OCI-LY7 (cell line): ENCODE results near the gene NEUROD2.

ENCODE experiments used
- EZH2phosphoT487 ChIP-seq: fragments of 200-600 bp; sonication (generic); IDR thresholded peaks from 2 replicates; pipeline ENCODE4 v1.6.1; 2018; ENCODE audit warnings: low read depth, borderline replicate concordance, mild to moderate bottlenecking, mixed run types, antibody characterized with exemption, low read length, moderate library complexity, mixed read lengths
- TF ChIP-seq, protein P1 (sequence below): fragments of 200-600 bp; sonication (generic); conservative IDR thresholded peaks from 2 replicates; pipeline ENCODE4 v1.5.1; 2014; ENCODE audit warnings: mild to moderate bottlenecking, antibody characterized with exemption, low read length, moderate library complexity, mixed read lengths

DNA sequence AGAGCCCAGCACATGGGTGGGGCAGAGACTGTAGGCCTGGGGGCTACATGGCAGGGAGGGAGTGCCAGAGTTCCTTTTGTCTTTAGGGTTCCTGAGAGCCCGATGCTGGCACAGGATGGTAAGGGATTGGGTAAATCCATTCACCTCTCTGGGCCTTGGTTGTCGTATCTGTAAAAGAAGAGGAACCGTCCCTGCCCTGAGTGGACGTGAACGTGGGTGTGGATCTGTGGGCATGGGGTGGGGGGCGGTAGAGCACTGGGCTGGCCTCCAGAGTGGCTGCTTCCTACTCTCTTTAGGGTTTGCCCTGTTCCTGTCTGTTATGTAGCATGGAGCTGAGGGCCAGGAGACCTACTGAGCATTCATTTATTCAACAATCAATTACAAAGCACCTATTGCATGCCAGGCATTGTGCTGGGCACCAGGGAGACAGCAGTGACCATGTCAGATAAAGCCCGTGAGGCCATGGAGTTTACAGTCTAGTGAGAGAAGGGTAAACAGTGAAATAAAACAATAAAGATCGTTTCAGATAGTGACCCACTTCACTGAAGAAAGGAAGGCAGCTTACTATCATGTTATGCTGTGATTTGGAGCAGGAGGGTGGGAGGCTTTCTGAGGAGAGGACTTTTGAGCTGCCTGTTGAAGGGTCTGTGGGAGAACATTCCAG lies 44.3 kb upstream of the NEUROD2 start:
- TF ChIP-seq, protein P1, sequence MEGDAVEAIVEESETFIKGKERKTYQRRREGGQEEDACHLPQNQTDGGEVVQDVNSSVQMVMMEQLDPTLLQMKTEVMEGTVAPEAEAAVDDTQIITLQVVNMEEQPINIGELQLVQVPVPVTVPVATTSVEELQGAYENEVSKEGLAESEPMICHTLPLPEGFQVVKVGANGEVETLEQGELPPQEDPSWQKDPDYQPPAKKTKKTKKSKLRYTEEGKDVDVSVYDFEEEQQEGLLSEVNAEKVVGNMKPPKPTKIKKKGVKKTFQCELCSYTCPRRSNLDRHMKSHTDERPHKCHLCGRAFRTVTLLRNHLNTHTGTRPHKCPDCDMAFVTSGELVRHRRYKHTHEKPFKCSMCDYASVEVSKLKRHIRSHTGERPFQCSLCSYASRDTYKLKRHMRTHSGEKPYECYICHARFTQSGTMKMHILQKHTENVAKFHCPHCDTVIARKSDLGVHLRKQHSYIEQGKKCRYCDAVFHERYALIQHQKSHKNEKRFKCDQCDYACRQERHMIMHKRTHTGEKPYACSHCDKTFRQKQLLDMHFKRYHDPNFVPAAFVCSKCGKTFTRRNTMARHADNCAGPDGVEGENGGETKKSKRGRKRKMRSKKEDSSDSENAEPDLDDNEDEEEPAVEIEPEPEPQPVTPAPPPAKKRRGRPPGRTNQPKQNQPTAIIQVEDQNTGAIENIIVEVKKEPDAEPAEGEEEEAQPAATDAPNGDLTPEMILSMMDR = no peak
- no peak for TF ChIP-seq EZH2phosphoT487
